ENCODE results near the gene ST14.

The ST14 gene

DNA sequence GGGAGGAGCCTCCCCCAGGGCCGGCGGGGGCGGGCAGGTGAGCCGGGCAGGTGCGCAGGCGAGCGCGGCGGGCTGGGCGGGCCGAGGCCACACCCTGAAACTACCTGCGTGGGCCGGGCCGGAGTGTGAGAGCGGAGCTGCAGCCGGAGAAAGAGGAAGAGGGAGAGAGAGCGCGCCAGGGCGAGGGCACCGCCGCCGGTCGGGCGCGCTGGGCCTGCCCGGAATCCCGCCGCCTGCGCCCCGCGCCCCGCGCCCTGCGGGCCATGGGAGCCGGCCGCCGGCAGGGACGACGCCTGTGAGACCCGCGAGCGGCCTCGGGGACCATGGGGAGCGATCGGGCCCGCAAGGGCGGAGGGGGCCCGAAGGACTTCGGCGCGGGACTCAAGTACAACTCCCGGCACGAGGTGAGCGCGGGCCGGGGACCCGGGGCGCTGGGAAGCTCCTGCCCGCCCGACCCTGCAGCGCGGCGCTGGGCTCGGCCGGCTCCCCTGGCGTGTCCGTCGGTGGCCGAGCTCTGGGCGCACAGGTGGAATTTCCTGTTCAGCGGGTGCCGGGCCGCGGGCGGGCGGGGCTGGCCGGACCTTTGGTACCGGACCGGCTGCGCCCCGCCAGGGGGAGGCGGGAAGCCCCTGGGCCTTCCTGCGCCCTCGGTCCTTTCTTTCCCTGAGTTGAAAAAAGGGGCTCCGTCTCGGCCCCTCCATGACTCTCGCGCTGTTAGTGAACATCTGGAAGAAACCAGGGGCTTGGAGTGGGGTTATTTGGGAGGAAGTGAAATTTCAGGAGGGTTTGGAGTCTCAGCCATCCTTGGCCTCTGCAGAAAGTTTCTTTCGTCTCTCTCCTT is at the start of gene ST14:
Gene ST14 (plus strand): TSS at position 126 of the 841 bp plus-strand sequence. CDS start 198 bp downstream, at position 324.
- no peak for DNase-seq (ENCODE audit: low spot score)

DNA sequence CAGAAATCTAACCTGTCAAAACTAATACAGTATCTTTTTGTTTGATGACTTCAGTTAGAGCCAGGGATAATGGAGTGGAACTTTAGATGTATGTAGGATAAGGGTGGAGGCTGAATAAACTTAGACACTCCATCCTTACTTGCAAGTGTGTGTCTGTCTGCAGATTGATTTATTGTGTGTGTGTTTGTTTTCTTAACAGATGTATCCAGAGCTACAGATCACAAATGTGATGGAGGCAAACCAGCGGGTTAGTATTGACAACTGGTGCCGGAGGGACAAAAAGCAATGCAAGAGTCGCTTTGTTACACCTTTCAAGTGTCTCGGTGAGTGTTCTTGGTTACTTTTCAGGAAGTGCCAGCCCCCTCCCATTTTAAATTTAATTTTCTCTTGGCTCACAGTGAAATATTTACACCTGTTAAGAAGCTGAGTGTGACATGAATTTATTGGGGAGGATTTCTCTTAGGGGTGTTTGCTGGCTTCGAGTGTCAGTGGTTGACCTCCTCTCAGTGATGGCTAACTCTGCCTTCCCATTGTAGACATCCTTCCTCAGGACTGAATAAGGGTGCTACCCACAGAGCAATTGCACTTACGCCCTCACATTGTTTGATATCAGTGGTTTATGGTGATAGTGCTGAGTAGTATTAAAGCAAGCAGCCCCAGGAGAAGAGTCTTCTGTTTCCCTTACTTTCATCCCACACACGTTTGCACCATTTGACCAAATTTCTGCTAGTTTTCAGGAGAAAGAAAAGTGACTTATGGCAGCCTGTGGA is 49.1 kb upstream of the ST14 start:
- DNase-seq (ENCODE audit: low spot score): no peak

DNA sequence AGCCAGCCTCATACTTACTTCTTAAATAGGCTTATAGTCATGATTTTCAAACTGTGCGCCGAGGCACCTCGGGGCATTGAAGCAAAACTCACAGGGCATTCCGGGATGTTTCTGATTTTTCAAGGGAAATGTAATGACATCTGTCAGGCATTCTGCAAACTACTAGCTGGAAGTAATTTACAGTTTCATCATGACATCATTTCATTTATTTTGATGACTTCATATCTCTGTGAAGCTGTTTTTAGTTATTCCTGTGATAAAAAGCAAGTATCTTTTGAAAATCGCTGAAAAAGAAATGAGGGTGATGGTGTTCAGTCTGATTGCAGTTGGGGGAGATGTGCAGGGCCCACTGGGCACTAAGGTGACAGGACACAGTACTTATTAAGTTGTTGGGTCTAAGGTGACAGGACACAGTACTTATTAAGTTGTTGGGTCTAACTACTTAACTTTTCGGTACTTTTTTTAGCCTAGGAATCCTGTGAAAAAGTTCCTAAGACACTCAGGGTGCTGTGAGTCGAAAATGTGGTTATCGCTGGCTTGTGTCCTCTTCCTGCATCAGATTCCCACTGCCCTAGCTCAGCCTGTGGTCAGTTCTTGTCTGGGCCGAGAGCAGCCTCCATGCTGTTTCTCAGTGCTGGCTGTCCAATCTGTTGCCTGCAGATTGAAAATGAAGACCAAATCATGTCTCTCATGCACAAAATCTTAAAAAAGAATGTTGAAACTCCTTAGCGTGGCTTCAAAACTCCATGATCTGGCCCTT is 47.3 kb upstream of the ST14 start:
- no peak for DNase-seq (ENCODE audit: low spot score)

DNA sequence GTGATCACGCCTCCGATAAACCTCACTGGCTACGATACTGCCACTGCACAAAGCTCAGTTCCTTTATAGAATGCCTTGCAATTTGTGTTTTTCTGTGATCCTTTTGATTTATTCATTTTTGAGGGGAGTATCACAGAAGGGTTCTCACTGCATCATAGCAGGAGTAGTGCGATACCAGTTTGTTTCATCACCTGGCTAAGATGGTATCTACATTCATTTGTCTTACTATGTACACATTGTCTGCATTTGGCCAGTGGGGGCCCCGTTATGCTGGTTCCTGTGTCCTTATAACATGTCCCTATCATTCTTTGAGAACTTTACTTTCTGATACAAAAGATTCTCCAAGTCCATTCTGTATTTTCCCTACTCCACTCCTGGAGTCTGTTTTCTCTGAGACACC is 45.3 kb upstream of the ST14 start:
- DNase-seq (ENCODE audit: low spot score): no peak

DNA sequence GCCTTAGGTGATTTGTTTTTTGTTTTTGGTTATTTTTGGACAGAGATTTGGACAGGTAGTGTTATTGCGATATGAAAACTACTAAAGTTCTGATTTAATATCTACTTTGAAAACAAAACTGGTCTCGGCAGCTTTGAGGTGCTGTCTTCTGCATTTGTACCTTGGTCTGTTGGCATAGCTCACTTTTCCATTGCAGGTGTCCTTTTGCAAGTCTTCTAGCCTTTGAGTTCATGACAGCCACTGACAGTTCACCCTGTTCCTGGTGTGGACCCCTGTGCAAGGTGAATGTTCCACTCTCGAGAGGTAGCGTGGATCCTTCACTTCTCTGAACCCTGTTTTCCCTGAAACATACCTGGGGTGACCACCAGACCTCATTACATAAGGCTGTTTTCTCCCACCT is 44.9 kb upstream of the ST14 start:
- DNase-seq (ENCODE audit: low spot score): no peak

DNA sequence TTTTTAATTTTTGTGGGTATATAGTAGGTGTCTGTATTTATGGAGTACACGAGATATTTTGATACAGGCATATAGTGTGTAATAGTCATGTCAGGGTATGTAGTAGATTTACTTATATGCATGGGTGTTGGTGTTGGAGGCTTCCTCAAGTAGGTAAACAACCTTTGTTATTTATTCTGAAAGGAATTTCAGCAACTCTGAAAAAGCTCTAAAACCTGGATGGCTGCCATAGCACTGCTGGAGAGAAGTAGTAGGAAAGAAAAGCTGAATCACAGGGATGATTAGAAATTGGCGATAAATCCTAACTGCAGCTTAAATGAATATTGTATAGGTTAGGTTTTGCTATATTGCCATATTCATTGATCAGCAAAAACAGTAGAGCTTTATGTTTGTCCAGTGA is 44.4 kb upstream of the ST14 start:
- DNase-seq (ENCODE audit: low spot score): peak; percentile 32

DNA sequence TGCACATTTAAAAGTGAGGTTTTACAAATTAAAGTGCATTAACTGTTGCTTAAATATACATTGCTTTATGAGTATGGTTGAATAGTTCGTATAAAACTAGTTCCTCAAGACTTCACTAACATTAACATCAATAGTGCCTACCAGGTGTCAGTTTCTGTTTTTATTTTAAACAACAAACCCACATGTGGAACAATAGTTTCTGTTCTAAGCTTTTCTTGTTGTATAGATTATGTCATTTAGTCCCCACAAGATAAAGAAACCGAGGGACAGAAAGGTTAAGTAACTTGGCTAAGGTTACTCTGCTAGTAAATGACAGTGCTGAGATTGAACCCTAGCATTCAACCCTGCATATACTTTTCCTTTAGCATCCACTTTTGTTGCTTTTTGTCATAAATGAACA is 41.4 kb upstream of the ST14 start:
- DNase-seq (ENCODE audit: low spot score): no peak

DNA sequence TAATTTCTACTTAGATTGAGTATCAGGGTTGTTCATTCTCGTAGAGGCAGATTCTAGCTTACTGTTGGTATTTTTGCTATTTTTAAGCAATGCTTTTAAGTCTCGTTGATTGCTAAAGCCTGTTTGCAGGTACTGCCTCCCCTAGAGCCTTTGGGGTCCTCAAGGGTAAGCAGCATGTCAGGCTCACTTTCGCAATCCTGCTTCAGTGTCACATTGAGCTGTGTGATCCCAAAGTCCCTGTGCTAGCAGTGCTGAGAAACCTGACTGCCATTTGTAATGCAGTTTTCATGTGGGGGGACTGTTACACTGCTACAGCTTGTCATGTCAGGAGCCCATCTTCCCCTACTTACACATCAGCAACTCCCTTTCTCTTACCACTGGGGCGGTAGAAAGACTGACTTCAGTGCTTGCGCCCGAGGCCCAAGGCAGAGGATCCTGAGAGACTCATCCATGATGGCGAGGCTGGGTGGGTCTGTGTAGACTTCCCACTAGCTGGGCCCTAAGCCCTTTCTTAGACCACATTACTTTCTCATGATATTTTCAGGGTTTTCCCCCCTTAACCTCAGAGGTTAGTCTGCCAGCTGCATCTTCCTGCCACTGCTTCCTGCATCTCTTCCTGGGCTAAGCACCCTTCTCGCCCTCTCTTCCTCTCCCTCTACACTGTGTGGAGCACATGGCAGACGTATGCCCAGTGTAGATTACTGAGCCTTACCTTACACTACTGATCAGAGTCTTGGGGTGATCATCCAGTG is 40.8 kb upstream of the ST14 start:
- DNase-seq (ENCODE audit: low spot score): no peak

DNA sequence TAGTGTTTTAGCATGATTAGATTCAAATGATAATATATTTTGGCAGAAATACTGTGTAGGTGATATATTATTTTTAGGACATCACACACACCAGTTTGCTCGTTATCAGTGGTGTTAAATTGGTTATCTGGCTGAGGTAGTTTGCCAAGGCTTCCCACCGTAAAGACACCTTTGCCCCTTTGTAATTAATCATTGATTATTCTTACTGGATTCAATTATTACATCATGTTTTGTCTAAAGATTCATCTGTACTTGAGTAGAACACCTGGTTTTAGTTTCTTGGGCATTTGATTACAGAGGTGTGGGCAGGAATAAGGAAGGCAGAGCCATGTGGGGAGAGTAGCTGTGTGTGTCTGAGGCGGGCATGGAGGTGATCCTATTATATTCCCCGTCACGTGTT is 39.5 kb upstream of the ST14 start:
- no peak for DNase-seq (ENCODE audit: low spot score)

DNA sequence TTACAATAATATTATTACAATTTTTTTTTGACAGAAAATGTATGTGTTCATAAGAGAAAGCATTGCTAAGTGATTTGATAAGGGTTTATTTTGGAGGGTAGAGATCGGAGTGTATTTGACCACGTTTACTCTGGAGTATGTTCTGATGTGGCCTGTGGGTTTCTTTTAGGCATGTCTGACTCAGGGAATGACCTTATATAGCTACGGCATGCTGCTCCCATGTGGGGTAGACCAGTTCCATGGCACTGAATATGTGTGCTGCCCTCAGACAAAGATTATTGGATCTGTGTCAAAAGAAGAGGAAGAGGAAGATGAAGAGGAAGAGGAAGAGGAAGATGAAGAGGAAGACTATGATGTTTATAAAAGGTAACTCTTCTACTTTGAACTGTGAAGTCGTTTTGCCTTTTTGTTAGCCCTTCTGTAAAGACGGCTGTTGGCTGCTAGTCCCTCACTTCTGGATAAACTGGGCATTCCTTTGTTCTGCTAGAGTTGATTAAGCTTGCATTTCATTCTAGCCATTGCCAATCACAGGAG is 38.1 kb upstream of the ST14 start:
- peak; percentile 64 for DNase-seq (ENCODE audit: low spot score)

DNA sequence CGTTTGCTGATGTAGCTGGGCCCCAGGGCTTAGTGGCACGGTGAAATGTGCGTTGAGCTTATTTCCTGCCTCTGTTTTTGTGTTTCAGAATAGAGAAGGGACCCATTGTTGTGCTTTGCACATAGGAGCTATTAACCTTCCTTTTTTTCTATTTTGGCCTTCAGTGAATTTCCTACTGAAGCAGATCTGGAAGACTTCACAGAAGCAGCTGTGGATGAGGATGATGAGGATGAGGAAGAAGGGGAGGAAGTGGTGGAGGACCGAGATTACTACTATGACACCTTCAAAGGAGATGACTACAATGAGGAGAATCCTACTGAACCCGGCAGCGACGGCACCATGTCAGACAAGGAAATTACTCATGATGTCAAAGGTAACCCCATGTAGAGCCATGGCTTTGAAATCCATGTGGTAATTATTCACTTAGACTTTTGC is 37.4 kb upstream of the ST14 start:
- no peak for DNase-seq (ENCODE audit: low spot score)

DNA sequence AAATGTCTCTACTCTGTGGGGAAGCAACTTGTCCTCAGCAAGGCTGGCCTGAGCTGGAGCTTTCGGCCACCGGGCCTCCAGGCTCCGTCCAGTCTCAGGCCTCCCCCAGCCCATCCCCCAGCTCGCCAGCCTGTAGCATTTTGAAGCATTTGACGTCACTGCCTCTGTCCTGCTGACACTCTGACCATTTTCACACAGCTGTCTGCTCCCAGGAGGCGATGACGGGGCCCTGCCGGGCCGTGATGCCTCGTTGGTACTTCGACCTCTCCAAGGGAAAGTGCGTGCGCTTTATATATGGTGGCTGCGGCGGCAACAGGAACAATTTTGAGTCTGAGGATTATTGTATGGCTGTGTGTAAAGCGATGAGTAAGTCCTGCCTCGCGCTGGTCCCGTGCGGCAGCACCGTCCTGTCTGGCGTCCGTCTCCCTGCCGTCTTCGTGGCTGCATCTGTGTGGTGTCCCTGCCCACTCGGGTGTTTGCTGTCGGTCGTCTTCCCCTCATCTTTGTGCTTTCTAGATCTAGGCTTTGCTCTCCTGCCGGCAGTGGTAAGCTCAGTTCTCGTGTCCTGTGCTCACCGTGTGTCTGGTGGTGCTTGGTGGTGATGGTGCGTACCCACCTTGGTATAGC is 36.1 kb upstream of the ST14 start:
- no peak for DNase-seq (ENCODE audit: low spot score)

DNA sequence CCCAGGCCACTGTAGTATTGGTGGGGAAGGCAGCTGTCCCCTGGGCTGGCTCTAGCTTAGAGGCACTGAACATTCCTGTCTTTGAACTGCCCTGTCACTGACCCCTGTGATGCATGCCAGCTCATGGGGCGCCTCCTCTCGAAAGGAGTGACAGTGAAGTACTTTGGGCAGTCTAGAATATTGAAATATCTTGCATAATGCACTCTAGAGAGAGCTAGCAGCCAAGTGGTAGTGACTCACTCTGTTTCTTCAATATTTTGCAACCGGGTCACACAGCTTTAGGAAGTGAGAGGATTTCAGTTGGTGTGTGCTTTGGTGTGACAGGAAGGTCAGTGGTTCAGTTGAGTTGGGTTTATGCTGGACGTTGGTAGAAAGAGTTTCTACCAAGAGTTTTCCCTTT is 35.5 kb upstream of the ST14 start:
- DNase-seq (ENCODE audit: low spot score): peak; percentile 92

DNA sequence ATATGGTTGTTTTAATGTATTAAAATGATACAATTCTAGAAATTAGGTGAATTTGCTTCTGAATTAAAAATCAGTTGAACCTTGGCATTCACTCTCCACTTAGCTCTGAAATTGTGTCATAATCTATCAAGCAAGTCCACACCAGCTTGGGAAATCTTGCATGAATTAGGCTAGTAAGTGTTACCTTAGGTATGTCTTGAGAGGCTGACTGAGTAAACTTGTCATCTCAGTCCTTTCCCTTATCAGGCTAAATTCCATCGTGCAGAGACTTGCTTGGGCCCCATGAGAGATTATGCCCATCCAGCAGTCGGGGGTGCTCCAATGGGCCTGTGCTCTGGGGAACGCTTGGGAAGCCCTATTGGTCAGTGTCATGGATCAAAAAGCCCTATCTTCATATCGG is 33.9 kb upstream of the ST14 start:
- no peak for DNase-seq (ENCODE audit: low spot score)

DNA sequence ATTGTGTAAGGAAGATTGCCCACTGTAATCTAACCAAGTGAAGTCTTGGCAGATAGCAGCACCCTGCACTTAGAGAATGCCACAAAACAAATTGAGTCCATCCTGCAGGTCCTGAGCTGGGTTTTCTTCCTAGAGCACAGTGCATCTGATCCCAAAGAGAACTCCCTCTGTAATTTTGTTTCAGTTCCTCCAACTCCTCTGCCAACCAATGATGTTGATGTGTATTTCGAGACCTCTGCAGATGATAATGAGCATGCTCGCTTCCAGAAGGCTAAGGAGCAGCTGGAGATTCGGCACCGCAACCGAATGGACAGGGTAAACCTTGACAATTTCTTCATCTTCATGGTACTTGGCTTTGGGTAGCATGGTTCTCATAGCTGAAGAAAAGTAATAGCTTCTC is 33.1 kb upstream of the ST14 start:
- no peak for DNase-seq (ENCODE audit: low spot score)

DNA sequence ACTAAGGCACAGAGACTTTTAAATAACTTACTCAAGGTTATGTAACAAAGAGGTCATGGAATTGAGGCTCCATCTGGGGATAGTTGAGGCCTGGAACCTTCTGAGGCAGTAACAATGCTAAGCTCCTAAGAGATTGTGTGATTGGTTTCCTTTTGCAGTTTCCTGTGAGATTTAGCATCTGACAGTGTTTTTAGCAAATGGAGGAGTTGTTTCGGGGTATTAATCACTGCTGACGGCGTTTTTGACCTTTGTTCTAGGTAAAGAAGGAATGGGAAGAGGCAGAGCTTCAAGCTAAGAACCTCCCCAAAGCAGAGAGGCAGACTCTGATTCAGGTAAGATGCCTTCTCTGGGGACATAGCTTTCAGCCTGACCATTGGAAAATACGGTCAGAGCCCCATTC is 32.1 kb upstream of the ST14 start:
- DNase-seq (ENCODE audit: low spot score): no peak

DNA sequence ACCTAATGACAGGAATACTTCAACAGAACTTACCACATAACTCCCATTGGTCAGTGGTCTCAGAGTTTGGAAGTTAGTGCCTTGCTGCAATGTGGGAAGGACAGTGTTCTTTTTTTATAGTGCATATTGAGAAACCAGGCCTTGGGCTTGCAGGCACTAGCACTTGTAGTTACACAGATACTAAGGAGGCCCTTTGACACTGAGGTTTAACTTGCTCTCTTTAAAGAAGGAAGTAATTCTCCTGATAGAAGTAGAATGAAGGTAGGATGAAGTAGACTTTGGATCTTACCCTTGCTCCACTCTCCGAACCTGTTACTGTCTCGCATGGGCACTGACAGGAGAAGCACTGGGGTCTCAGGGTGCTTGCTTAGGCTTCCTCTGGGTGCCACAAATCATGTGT is 31.0 kb upstream of the ST14 start:
- DNase-seq (ENCODE audit: low spot score): no peak

DNA sequence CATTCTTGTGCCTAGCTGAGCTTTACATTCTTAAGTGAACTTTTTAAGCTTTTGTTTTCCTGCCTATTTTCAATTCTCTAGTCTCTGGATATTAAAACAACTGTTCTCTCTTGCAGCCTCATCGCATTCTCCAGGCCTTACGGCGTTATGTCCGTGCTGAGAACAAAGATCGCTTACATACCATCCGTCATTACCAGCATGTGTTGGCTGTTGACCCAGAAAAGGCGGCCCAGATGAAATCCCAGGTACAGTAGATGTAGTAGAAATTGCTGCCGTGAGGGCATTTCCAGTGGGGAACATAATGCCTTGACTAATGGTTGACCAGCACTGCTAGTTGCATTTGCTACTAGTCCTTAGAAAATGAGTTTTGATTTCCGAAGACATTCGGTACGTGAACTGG is 29.7 kb upstream of the ST14 start:
- no peak for DNase-seq (ENCODE audit: low spot score)

DNA sequence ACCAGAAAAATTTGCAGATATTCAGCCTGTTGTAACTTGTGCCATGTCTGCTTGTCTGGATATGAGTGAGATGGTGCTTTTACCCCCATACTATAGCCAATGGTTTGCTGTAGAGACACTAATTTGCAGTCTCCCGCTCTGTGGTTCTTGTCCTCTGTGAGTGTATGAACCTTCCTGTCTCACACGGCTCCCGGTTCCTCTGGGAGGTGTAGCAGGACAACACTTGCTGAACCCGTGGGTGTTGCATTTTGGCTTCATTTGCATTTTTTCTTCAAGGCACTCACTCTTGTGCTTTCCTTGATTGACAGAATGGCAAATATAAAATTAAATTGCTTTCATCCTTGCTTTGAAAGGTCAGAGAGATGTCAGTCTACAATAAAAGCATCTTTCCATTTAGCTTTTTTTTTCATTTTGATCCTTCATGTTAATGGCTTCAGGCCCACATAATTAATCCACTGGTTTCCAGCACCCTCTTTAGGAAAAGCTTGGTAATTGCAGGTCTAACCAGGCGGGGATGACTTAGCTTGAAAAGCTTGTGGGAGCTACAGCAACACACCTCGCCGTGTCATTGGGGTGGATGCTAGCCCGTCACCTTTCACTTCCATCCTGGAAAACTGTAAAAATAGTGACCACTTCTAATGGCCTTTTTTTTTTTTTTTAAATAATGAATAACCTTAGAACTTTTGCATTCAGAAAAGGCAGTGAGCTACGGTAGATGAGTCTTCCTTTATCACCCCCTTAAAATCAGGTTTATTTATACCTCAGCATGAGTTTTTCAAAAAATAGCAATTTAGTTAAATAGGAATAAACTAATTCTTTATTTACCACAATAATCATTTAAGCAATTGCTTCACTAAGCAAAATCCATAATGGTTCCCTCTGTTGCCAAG is 27.4 kb upstream of the ST14 start:
- DNase-seq (ENCODE audit: low spot score): peak; percentile 81

DNA sequence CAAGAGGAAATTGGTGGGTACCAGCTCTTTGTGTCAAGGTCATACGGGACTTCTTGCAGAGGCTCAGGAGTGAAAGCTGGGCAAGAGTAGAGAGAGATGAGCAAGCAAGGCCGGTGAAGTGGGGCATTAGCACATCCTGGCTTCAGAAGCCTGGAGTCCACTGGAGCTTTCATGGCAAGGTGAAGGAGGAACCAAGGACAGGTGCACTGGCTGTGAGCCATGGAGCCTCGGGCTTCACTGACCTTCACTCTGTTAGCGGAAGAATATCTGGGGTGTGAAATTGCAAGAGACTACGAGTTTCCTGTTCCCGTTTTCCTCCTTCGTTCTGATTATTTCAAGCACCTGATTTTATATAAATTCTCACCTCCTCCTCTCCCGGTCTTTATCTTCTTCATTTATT is 25.9 kb upstream of the ST14 start:
- no peak for DNase-seq (ENCODE audit: low spot score)
